Suprapubic skin (tissue), 4 donors: Measurements from ENCODE around the gene PCYT1A.

Experiments
- EP300 ChIP-seq: sonication (generic); formaldehyde crosslinking; IDR thresholded peaks from one replicate; pipeline ENCODE4 v1.6.1; 2017; ENCODE audit warnings: antibody characterized with exemption
- POLR2A ChIP-seq, 2 donors: fragments of 450-650 bp; IDR thresholded peaks; one replicate each; pipeline ENCODE4 v1.6.1; 2017; ENCODE audit warnings: antibody characterized with exemption in 2 of 2, mild to moderate bottlenecking in 2 of 2, moderate library complexity in 2 of 2
- POLR2AphosphoS5 ChIP-seq, 3 donors: sonication (generic); formaldehyde crosslinking; IDR thresholded peaks; one replicate each; pipeline ENCODE4 v1.6.1; 2017; ENCODE audit warnings: antibody characterized with exemption in 3 of 3
- TF ChIP-seq, protein P1 (sequence below), 2 donors: fragments of 200-600 bp in 1 of 2; fragments of 450-650 bp in 1 of 2; sonication (generic) in 1 of 2; IDR thresholded peaks; one replicate each; pipeline ENCODE4 v1.5.1; 2016 to 2019; ENCODE audit warnings: antibody characterized with exemption in 2 of 2, mild to moderate bottlenecking in 1 of 2, moderate library complexity in 1 of 2

DNA sequence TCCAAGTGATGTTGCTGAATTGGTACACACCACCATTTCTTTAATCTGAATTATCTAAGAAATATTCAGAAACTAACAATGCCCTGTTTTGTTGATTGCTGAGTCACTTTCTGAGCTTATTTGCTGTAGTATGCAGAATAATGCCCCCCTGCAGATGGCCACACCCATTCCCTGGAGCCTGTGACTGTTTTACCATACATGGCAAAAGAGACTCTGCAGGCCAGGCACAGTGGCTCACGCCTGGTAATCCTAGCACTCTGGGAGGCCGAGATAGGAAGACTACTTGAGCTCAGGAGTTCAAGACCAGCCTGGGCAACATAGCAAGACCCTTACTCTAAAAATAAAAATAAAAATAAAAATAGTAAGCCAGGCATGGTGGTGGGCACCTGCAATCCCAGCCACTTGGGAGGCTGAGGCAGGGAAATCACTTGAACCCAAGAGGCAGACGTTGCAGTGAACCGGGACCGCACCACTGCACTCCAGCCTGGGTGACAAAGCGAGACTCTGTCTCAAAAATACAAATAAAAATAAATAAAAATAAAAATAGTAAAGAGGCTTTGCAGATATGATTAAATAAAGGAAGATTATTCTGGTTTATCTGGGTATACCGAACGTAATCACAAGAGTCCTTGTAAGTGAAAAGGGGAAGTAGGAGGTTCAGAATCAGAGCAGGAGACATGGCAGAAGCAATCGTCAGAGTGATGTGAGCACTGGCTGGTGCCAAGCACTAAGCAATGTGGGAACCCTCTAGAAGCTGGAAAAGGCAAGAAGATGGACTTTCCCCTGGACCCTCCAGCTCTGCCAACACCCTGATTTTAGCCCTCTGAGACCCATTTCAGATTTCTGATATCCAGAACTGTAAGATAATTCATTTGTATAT, 19.0 kb downstream of the PCYT1A start:
- TF ChIP-seq POLR2A (IDR thresholded peaks at IDR 0.05) (no peak), POLR2AphosphoS5 (IDR thresholded peaks at IDR 0.05) (no peak), EP300 (no peak)
- TF ChIP-seq, protein P1, sequence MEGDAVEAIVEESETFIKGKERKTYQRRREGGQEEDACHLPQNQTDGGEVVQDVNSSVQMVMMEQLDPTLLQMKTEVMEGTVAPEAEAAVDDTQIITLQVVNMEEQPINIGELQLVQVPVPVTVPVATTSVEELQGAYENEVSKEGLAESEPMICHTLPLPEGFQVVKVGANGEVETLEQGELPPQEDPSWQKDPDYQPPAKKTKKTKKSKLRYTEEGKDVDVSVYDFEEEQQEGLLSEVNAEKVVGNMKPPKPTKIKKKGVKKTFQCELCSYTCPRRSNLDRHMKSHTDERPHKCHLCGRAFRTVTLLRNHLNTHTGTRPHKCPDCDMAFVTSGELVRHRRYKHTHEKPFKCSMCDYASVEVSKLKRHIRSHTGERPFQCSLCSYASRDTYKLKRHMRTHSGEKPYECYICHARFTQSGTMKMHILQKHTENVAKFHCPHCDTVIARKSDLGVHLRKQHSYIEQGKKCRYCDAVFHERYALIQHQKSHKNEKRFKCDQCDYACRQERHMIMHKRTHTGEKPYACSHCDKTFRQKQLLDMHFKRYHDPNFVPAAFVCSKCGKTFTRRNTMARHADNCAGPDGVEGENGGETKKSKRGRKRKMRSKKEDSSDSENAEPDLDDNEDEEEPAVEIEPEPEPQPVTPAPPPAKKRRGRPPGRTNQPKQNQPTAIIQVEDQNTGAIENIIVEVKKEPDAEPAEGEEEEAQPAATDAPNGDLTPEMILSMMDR (IDR thresholded peaks at IDR 0.05), result no peak
